Putamen (tissue), 1 donor: ENCODE measurements around the gene POLN.

ENCODE experiments used
- DNase-seq: peaks from one replicate; pipeline ENCODE4 v3.0.0-alpha.2; 2016; ENCODE audit warnings: low spot score

POLN gene

DNA sequence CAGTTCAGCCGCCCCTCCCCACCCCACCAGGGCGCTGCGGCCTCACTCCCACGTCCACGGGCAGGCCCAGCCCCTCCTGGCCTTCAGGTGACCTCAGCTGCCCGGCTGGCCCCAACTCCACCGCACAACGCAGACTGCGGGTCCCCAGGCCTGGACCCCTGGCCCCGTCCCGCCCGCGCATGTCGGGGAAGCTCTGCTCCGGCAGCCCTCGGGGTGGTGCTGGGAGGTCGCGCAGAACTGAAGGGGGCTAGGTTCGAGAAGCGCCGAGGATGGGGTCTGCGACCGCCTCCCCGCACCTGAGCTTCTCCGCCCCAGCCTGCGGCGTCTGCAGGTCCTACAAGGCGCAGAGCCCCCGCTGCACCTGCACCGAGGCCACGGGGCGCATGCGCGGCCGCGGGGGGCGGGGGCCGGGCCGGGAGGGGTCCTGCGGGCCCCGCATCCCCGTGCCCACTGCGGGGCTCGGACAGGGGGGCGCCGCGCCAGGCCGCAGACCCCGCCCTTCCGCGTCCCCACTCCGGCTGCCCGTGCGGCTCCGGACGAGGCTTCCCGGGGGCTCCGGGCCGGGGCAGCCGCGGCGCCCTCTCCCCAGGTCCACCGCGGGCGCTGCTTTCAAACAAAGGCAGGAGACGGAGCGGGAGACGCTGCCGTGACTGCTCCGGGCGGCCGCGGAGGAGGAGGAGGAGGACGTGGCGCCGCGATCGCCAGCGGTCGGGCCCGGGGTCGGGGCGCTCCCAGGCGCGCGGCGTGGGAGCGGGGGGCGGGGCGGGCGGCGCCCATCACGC, 183.5 kb downstream of the POLN start:
- peak; percentile 66 for DNase-seq

DNA sequence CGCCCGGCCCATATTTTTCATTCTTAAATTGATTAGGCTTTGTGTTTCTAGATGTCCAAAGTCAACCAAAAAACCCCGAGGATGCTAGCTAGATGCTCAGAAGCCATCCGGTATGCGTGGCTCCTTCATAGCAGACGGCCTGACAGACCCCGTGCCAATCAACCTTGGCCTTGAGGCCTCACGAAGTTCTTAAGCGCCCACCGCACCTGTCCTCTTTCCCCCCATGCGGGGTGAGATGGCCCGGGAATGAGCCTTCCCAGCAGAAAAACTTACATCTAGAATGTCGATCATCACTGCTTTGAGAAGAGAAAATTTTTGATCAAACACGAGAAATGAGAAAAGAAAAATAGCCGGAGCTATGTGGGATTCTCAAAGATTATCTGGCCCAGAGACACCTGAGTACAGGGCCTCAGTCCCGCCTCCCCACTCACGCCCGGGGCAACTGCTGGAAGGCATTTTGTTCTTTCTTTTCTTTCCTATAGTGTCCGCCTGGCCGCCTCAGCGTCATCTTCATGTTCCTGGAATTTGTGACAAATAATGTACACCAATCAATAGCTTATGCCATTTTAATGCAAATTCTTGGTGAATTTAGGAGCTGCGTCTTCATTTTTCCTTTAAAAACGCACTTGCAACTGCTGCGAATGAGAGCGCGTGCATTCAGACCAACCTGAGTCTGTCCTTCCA, 184.4 kb downstream of the POLN start:
- DNase-seq = no peak

DNA sequence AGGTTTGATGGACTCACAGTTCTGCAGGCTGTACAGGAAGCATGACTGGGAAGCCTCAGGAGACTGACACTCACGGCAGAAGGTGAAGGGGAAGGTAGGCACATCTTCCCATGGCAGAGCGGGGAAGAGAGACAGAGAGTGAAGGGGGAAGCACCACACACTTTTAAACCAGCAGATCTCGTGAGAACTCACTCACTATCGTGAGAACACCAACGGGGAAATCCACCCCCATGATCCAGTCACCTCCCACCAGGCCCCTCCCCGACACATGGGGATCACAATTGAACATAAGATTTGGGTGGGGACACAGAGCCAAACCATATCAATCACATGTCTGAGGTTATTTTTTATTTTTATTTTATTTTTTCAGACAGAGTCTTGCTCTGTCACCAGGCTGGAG, 187.7 kb downstream of the POLN start:
- no peak for DNase-seq

DNA sequence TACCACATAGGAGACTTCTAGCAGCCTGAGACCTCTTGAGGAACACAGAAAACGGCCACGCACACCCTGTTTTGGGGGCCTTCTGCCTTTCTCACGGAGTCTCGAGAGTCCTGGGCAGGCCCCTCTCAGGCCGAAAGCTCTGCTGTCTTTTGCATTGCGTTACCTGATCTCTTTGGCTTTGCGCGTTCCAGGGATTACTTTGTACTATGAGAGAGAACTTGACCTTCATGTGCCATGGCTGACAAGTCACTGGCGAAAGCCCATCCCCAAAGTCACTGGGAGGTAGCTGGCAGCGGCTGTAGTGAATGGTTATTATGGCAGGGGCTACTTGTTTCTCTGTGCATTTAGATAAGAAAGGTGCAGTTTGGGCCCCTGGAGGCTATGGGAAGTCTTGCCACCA, 190.8 kb downstream of the POLN start:
- no peak for DNase-seq

DNA sequence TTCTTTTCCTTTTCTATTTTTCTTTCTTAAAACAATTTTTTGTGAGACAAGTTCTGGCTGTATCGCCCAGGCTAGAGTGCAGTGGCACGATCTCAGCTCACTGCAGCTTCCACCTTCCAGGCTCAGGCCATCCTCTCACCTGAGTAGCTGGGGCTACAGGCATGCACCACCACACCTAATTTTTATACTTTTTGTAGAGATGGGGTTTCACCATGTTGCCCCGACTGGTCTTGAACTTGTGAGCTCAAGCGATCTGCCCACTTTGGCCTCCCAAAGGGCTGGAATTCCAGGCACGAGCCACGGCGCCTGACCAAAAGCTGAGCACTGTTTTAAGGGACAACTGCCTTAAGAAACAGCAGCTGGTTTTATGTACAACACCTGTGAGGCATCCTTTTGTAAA, 192.1 kb downstream of the POLN start:
- DNase-seq = no peak

DNA sequence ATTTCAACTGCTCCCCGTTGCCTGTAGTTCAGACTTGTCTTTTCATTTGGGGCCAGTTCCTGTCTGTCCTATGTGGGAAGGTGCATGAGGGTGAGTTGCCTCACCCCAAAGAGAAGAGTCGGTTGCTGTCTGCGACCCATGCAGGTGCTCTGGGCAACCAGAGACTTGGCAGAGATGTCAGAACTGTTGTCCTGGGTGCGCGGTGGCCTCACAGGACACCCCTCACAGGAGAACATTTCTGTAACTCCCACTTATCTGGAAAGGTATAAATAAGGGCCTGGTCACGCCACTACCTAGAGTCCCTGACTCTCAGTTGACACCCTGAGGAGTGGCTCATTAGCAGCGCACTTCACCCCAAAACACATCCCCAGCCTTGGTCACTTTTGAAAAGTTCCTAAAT, 192.5 kb downstream of the POLN start:
- no peak for DNase-seq

DNA sequence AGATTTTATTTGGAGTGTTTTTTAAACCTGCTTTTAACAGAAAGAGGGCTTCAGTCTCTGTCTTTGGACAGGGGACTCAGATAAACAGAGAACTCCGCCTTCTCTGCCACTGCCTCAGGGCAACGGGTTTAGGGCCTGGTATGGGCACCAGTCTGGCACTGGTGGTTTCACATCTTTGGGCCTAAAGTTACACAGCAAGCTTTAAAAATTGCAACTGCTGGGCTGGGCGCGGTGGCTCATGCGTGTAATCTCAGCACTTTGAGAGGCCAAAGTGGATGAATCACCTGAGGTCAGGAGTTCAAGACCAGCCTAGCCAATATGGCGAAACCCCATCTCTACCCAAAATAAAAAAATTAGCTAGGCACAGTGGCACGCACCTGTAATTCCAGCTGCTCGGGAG, 193.1 kb downstream of the POLN start:
- DNase-seq = no peak

DNA sequence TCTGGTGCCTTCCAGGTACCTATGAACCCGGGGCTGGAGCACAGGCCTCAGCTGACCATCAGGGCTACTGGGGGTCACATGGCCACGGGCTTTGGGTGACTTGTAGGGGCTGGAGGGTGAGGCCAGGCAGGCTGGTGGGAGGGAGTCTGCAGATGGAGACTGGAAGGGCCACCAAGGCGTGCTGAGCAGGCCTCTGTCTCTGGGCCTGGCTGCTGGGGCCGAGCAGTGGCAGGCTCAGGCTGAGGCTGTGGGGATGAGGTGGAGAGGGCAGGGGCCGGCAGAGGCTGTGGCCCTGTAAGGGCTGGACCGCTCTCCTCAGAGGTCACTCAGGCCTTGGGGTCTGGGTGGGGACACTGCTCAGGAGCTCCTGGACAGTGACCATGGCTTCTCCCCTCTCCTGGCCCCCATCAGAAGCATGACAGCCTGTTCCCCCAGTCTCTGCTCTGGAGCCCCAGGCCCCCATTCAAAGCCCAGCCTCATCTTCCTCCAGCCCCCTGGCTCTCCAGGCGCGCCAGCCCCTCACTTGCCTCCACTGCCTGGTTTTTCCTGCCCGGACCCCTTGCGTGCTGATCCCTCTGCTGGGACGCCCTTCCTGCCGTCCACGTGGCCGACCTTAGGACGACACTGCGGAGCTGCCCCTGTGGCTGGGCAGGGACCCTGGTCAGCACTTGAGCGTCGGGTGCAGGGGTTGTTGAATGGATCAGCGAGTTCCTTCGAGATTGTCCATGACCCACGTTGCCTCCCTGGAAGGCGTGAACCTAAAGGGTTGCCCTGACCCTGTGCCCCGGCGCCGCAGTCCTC, 193.9 kb downstream of the POLN start:
- DNase-seq = no peak

DNA sequence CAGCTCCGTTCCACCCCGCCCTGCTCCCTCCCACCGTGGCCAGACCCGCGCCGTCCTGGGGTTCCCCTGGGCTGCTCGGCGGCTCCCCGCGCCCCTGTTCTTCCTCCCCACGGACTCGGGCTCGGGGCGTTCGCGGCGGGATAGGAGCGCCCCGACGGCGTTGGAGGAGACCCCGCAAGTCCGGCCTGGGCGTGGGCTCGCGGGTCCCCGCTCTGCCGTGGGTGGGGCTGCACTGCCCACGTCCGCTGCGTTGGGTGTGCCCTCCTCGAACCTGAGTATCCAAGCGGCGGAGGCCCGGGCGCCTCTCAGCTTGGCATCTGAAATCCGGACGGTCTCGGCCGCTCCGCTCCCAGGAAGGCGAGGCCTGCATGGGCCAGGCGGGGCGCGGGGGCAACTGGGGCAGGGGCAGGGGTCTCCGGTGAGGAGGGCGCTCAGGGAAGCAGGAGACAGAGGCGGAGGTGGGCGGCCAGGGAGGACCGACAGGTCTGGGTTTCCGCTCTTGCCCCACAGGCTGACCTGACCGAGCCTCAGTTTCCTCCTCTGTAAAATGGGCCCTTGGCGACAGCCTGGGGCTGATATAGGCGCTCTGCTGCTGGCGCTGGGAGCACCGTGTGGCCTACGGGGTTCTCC, 194.8 kb downstream of the POLN start:
- DNase-seq = no peak

DNA sequence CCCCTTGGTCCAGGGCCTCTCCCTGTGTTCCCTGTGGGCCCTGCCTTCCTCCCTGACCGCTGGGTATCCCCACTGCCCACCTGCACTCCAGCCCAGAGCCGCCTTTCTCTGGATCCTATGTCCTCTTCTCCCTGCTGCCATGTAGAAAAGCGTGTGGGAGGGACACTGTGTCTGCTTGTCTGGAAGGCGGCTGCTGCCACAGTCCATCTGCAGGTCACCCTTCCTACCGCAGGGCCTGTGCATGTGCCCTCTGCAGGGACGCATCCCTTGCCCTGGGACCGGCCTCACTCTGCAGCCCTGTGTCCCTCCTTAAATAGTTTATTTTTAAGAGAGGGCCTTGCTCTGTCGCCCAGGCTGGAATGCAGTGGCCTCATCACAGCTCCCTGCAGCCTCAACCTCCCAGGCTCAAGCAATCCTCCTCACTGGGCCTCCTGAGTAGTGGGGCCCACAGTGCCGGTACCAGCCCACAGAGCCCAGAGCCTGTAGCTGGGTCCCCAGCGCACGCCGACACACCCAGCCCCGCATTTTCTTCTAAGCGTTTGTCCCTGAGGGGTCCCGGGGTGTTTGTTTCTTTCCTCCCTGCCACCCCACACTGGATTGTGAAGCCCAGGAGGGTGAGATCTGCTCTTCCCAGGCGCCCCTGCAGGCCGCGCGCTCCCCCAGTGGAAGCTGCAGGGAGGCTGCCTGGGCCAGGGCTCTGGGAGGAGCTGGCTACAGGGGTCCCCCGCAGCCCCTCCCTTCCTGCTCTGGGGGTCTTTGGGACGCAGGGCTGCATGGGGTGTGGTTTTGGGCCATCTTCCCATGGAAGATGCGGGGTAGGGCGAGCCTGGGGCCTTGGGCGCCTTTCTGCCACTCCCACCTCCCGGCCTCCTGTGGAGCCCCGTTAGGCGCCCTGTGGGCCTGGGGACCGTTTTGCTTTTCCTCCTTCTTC, 195.6 kb downstream of the POLN start:
- no peak for DNase-seq

DNA sequence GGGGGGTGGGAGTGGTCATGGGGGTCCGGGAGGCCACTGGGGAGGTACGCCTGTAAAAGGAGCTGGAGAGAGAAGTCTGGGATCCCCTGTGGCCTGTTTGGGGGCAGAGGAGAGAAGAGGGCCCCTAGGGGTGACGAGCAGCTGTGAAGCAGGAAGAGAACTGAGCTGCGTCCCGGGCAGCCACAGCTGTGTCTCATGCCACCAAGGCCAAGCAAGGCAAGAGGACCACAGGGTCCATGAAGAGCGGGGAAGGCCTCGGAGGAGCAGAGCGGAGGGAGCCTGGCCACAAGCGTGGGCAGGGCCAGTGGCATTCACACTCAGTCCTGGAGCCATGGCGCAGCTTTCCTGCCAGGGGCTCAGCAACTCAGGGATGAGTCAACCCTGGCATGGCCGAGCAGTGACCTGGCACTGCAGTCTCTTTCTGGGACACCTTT, 196.4 kb downstream of the POLN start:
- no peak for DNase-seq

DNA sequence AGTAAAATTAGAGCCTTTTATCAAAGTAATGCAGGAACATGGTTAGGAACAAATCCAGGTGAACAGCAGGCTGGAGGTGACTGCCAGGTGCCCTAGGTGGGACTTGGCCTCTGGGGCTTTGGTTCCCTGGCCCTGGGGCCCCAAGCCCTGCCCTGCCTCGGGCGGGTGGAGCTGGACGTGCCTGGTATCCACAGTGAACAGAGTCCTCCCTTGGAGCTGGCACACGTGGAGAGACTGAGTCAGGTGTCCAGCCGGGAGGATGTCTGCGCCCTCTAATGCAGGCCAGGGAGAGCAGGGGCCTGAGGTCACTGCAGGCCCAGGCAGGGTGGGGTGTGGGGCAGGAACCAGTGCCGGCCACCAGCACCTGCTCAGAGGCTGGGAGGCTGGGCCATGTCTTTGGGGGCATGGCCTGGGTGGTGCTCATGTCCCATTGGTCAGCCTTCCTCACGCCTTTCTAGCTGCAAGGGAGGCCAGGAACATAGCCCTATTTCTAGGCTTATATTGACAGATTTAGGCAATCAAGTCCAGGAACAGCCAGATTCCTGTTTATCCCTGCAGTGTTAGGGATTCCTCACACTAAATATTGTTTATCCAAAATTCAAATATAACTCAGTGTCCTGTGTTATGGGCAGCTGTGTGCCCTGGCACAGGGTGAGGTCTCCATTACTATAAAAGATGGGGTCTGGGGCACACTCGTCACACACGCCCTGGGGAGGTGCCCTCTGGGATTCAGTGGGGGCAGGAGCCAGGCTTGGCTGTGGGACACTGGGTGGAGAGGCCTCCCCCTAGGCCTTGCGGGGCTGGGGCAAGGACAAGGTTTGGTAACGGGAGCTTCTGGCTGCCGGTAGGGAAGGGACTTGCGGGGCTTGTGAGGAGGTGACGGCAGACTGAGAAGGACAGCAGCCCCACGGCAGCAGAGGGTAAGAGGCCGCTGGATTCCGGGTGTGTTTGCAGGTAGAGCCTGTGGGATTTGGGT, 197.1 kb downstream of the POLN start:
- DNase-seq = no peak

DNA sequence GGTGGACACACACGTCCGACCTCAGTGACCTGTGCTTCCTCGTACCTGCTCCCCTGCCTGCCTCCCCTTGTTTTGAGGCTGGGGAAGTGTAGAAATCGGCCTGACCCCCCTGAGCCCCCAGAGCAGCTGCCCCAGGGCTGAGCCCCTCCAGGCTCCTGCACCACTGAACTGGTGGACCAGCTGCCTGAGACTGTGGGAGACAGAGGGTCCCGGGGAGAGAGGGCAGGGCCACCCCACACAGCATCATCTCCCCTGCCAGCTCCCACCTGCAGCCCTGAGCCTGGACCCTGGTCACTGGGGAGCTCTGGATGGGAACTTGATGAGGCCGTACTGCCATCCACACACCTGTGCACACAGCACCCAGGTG, 197.8 kb downstream of the POLN start:
- no peak for DNase-seq

DNA sequence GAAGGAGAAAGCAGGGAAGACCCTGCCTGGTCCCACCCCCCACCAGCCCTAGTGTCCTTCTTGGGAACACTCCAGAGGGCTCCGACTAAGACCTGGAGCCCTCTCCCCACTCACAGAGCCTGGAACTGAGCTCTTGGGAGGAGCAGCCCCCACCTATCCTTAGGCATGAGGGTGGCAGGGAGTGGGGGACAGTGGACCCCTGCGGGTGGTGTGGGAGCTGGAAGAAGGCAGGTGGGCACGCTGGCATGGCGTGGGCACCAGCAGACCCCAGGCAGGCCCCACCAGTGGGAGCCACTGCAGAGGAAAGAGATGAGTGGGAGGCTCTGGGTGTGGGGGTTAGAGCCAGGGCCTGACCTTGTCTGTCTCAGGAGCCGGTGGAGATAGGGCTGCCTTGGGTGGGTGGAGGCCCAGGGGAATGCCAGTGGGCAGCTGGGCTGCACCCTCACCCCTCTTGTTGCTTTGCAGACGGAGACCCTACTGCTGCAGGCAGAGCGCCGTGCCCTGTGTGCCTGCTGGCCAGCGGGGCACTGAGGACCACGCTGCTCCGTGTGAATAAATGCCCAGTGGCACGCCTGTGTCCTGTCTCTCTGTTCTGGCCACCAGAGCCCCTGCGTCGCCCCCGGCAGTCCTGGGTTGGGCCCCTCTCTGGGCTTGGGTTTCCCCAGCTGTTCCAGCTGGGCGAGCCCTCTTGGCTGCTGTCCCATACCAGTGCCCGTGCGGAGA, 198.4 kb downstream of the POLN start:
- no peak for DNase-seq

DNA sequence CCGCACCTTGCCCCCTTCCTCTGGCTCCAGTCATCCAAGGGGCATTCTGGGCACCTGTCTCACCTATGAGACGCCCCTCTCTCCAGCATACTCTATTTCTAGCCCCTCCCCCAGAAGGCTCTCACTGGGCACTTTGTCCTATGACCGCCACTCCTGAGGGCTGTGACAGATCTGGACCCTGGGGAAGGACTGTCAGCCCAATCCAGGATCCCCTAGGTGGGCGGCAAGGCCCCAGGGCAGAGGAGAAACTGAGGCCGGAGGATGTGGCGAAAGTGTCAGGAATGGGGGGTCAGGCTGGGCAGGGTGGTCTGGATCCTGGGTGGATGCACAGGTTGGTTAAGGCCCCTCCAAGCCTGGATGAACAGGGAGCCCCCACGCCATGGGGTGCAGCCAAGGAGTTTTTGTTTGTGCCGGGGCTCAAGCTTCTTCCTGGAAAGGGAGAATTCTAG, 198.9 kb downstream of the POLN start:
- no peak for DNase-seq

DNA sequence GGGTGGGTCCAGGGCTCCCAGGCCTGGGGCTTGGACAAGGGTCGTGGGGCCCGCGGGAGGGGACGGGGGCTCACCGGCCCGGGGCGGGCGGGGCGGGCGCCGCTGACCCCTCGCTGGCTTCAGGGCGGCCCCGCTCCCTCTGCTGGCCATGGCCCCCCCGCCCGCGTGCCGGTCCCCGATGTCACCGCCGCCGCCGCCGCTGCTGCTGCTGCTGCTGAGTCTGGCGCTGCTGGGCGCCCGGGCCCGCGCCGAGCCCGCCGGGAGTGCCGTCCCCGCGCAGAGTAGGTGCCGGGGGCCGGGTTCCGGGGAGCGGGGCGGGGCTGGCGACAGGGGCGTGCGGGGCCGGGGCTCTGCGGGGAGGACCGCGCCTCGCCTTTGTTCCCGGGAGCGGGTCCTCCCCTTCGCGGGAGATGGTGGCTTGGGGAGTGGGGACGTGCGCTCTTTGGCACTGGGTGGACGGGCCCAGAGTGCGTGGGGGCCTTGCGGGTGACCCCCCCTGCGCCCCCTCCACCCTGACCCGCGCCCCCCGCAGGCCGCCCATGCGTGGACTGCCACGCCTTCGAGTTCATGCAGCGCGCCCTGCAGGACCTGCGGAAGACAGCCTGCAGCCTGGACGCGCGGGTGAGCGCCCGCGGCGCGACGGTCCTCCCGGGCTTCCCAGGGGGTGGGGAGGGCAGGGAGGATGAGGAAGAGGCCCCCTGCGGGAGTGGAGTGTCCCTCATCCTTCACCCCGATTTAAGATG, 199.5 kb downstream of the POLN start:
- DNase-seq = no peak

DNA sequence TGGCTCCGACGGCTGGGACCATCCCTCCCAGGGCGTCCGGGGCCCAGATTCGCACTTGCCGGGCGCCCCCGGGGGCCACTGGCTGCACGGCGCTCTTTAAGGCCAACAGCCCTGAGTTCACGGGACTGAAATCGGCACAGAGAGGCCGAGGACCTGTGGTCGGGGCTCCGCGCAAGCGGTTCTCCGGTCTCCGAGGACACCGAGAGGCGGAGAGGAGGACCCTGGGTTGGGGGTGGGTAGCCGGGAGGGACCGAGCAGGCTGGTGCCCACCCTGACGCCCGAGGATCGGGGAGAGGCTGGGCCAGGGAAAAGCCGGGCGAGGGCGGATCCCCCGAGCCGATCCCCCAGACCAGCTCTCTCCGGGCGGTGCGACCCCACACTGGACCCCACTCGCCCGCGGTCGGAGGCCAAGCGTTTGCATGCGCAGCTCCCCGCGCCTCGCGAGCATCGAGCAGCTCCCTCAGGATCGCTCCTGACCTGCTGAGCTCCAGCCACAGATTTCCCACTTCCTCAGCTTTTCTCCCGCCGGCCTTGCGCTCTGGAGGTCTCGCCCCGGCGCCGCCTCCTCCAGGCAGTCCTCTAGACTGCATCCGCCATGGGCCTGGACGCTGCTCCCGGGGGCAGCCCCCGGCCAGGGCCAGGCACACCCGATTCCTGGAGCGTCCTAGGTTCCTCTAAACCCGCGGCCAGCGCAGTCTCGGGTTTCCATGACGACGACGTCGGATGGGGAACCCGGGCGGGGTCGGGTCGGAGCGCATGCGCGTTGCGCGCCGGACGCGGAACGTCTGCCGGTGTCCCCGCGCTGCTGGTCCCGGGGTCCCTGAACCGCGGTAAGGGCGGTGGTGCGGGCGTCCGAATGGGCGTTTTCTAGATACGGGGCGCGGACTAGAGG, 200.4 kb downstream of the POLN start:
- peak; percentile 83 for DNase-seq
